GM23248 (cell line): ENCODE measurements around the gene ZBTB17. TPM values are rescaled to one million over a fixed set of nuclear protein-coding genes. Genes with fewer than 3 reads are reported as not detected.

Experiments
- DNase-seq: peaks from one replicate; pipeline ENCODE4 v3.0.0-alpha.2; 2015
- H2AFZ ChIP-seq: fragments of 200-600 bp; sonication (generic); 2 replicates; pipeline ENCODE4 v1.6.1; 2016; ENCODE audit warnings: antibody characterized with exemption
- H3F3A ChIP-seq: fragments of 200-600 bp; sonication (generic); 2 replicates; pipeline ENCODE4 v1.6.1; 2016; ENCODE audit warnings: mild to moderate bottlenecking, antibody characterized with exemption, mixed run types; ENCODE audit not compliant: insufficient read depth
- H3K27ac ChIP-seq: fragments of 200-600 bp; sonication (generic); 2 replicates; pipeline ENCODE4 v1.5.1; 2016; ENCODE audit warnings: mild to moderate bottlenecking
- H3K27me3 ChIP-seq: fragments of 200-600 bp; sonication (generic); replicated peaks from 2 replicates; pipeline ENCODE4 v1.6.1; 2016; ENCODE audit warnings: mild to moderate bottlenecking; ENCODE audit not compliant: insufficient read depth
- H3K36me3 ChIP-seq: fragments of 200-600 bp; sonication (generic); 2 replicates; pipeline ENCODE4 v1.6.1; 2016; ENCODE audit warnings: low read depth, mild to moderate bottlenecking
- H3K4me1 ChIP-seq: fragments of 200-600 bp; sonication (generic); 2 replicates; pipeline ENCODE4 v1.6.1; 2016; ENCODE audit warnings: mild to moderate bottlenecking; ENCODE audit not compliant: insufficient read depth
- H3K4me2 ChIP-seq: fragments of 200-600 bp; sonication (generic); one replicate; pipeline ENCODE4 v1.6.1; 2016; ENCODE audit warnings: mild to moderate bottlenecking; ENCODE audit not compliant: unreplicated experiment
- H3K4me3 ChIP-seq: fragments of 200-600 bp; sonication (generic); 2 replicates; pipeline ENCODE4 v1.5.1; 2016; ENCODE audit warnings: mild to moderate bottlenecking
- H3K79me2 ChIP-seq: fragments of 200-600 bp; sonication (generic); 2 replicates; pipeline ENCODE4 v1.6.1; 2016; ENCODE audit warnings: mild to moderate bottlenecking; ENCODE audit not compliant: insufficient read depth
- H3K9ac ChIP-seq: fragments of 200-600 bp; sonication (generic); 2 replicates; pipeline ENCODE4 v1.6.1; 2016; ENCODE audit warnings: mild to moderate bottlenecking
- H3K9me2 ChIP-seq: fragments of 200-600 bp; sonication (generic); 2 replicates; pipeline ENCODE4 v1.6.1; 2016; ENCODE audit warnings: mixed run types, mild to moderate bottlenecking, moderate library complexity; ENCODE audit not compliant: insufficient read depth
- H3K9me3 ChIP-seq: fragments of 200-600 bp; sonication (generic); one replicate; pipeline ENCODE4 v1.6.1; 2017; ENCODE audit warnings: low read depth
- H4K20me1 ChIP-seq: fragments of 200-600 bp; sonication (generic); 2 replicates; pipeline ENCODE4 v1.6.0; 2016; ENCODE audit not compliant: insufficient read depth
- EZH2 ChIP-seq: fragments of 200-600 bp; sonication (generic); IDR thresholded peaks from 2 replicates; pipeline ENCODE4 v1.6.1; 2018; ENCODE audit warnings: antibody characterized with exemption, mild to moderate bottlenecking; ENCODE audit not compliant: insufficient read depth, poor library complexity, severe bottlenecking
- EZH2phosphoT487 ChIP-seq: fragments of 200-600 bp; sonication (generic); IDR thresholded peaks from 2 replicates; pipeline ENCODE4 v1.6.1; 2018; ENCODE audit warnings: antibody characterized with exemption, moderate library complexity, mild to moderate bottlenecking, low read depth; ENCODE audit not compliant: insufficient read depth
- WGBS, 2 experiments: methylation state at CpG; one replicate each; pipeline ENCODE4 v1.1.6; 2015 to 2017; ENCODE audit warnings: low lambda C conversion rate in 2 of 2, low coverage in 1 of 2; ENCODE audit errors: missing lambda C conversion rate in 2 of 2; 5-methylcytosine and 5-hydroxymethylcytosine counted together
- in situ Hi-C: fragments of 300-500 bp; cut with MboI; formaldehyde crosslinking; loops from 2 replicates; pipeline ENCODE4 v1.15.0; 2020
- polyA plus RNA-seq: library from polyadenylated mRNA; unstranded; fragments of >200 nt; fragmentation: Nextera tagmentation; extraction: Ambion mirVana; gene quantifications from 2 replicates; pipeline ENCODE4 v1.2.1, GENCODE V29; 2016
- total RNA-seq: library from RNA; depleted of rRNA; stranded (reverse); fragments of >200 nt; shearing (Covaris generic); gene quantifications from 2 replicates; pipeline ENCODE4 v1.2.3, GENCODE V29; 2014

ZBTB17 gene
- total and polyA plus RNA-seq, 2 experiments from 2014 or later = 20.5 to 33.2 TPM

- peak; percentile 98 for DNase-seq
- TF ChIP-seq EZH2phosphoT487 = no peak
- no peak for TF ChIP-seq EZH2
- Histone ChIP-seq H3K4me1 (peaks cover 61% of the 10 kb centered on the region), H3K27me3 (no peaks in the 10 kb centered on the region), H2AFZ (no peak overlapping the region), H3K9me3 (no peaks in the 10 kb centered on the region), H3K9ac (peak overlapping the region; percentile 96), H4K20me1 (no peaks in the 10 kb centered on the region), H3K9me2 (no peaks in the 10 kb centered on the region), H3K4me3 (peak overlapping the region; percentile 64), H3K36me3 (peaks cover 2% of the 10 kb centered on the region; the same call in 1 of the 2 replicates), H3K4me2 (peak overlapping the region; percentile 86), H3K27ac (peak overlapping the region; percentile 100), H3F3A (peaks cover 44% of the 10 kb centered on the region), H3K79me2 (peaks cover 57% of the 10 kb centered on the region)
- in situ Hi-C loops = no loop called here
- 7 to 8% methylated on average over 15 of the region's 15 CpGs for WGBS, 2 experiments
Measured at GRCh38 chr1:15948595-15949452, 27.1 kb downstream of the ZBTB17 start.

DNA sequence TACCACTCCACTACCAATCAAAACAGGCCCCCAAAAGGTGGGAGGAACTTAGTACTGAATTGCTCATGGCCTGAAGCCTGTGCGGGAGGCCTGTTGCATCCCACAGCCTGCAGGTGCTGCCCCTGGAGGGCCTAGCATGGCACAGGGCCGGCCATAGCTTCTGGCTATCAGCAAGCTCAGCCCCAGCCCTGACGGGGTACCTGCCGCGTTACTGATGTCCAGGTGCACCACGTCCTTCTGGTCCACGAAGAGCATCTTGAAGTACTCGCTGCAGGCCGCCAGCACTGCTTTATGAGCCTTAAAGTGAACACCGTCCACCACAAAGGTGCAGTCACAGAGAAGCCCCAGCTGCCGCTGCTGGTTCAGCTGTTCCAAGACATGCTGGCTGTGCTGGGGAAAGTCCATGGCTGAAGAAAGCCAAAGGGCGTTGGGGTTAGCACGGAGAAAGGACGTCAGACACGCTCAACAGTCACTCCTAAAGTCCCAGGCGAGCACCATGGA is 27.8 kb downstream of the ZBTB17 start:
- in situ Hi-C loops = no loop called here
- Histone ChIP-seq H3K4me3 (no peak overlapping the region), H3K79me2 (peaks cover 53% of the 10 kb centered on the region), H3K9me2 (no peaks in the 10 kb centered on the region), H3K27me3 (no peaks in the 10 kb centered on the region), H3F3A (peaks cover 40% of the 10 kb centered on the region), H4K20me1 (no peaks in the 10 kb centered on the region), H3K9ac (peak overlapping the region; percentile 96), H3K9me3 (no peaks in the 10 kb centered on the region), H3K36me3 (peaks cover 4% of the 10 kb centered on the region; the same call in 1 of the 2 replicates), H3K4me1 (peaks cover 54% of the 10 kb centered on the region), H3K27ac (peak overlapping the region; percentile 100), H2AFZ (no peak overlapping the region), H3K4me2 (peak overlapping the region; percentile 66)
- no peak for TF ChIP-seq EZH2
- TF ChIP-seq EZH2phosphoT487 = no peak
- no peak for DNase-seq
- 75 to 81% methylated on average over 15 to 16 of the region's 16 CpGs for WGBS, 2 experiments

DNA sequence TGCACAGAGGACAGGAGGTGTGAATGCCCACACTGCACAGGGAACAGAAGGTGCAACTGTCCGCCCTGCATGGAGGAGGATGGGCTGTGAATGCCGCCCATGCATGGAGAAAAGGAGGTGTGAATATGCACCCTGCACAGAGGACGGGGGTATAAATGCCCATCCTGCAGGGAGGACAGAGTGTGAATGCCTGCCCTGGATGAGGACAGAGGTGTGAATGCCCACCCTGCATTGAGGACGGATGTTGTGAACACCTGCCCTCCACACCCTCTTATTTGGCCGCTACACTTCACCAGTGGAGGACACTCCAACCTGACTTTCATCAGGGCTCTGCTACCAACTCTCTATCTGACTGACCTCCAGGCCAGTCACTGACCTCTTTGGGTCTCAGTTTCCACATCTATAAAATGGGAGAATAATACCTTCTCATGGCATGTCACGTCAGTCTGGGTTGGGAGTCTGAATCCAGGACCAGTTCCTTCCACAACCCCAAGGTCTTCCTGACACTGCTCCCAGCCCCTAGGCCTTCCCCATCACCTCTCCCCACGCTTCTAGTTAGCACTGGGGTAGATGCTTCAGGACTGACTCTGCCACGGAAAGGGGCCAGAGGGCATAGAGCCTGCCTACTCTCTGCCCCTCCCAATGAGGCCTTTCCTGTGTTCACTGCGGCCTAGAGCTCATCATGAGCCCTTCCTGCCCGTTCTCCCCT is 28.4 kb downstream of the ZBTB17 start:
- Histone ChIP-seq H2AFZ (no peak overlapping the region), H3K27me3 (no peaks in the 10 kb centered on the region), H3K4me1 (peaks cover 48% of the 10 kb centered on the region), H3F3A (peaks cover 39% of the 10 kb centered on the region), H3K9me3 (no peaks in the 10 kb centered on the region), H3K4me2 (no peak overlapping the region), H3K79me2 (peaks cover 59% of the 10 kb centered on the region), H3K9ac (peak overlapping the region; percentile 96; the same call in 1 of the 2 replicates), H3K27ac (peak overlapping the region; percentile 100), H3K9me2 (no peaks in the 10 kb centered on the region), H4K20me1 (no peaks in the 10 kb centered on the region), H3K4me3 (no peak overlapping the region), H3K36me3 (peaks cover 8% of the 10 kb centered on the region; the same call in 1 of the 2 replicates)
- no peak for TF ChIP-seq EZH2
- in situ Hi-C loops = no loop called here
- DNase-seq = no peak
- 92 to 98% methylated on average over 10 of the region's 10 CpGs for WGBS, 2 experiments

DNA sequence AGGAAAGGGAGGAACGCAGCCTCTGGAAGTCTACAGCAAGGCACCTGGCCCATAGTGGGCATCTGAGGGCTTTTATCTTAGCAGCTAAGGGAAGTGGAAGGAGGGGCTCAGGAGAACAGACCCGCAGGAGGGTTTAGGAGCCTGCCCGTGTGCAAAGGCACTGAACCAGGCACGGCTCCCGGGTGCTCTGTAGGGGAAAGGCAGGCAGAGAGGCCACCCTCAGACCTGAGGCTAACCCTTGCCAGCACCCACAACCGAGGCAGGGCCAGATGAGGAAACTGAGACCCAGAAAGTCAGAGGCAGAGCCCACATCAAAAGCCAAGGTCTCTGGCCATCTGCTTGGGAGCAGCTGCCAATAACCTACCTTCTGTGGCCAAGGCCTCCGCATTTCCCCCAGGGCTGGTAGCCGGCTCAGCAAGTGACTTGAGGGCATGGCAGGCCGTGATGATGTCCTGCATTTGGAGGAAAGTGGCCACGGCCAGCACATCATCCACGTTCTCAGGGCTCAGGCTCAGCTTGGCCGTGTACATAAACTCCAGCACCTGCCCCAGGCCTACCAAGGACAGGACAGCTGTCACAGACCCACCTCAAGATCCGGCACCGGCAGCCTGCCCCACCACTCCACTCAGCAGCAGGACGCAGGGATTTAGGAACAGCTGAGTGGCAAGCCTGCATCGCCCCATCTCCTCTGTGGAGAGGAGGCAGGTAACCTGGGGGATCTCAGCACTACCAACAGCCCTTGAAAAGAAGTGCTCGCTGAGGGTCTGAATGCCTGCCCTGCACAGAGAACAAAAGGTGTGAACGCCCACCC is 29.1 kb downstream of the ZBTB17 start:
- TF ChIP-seq EZH2phosphoT487 (no peak), EZH2 (no peak)
- DNase-seq = no peak
- H3K4me2 ChIP-seq = no peak overlapping the region
- in situ Hi-C loops = no loop called here
- H3K4me3 ChIP-seq = no peak overlapping the region
- peaks cover 32% of the 10 kb centered on the region for H3F3A ChIP-seq
- H3K27ac ChIP-seq = no peak overlapping the region
- H3K4me1 ChIP-seq = peaks cover 40% of the 10 kb centered on the region
- H3K9me3 ChIP-seq = no peaks in the 10 kb centered on the region
- no peaks in the 10 kb centered on the region for H3K27me3 ChIP-seq
- H3K36me3 ChIP-seq = peaks cover 15% of the 10 kb centered on the region; the same call in 1 of the 2 replicates
- no peak overlapping the region for H2AFZ ChIP-seq
- H4K20me1 ChIP-seq = no peaks in the 10 kb centered on the region
- H3K79me2 ChIP-seq = peaks cover 59% of the 10 kb centered on the region
- H3K9me2 ChIP-seq = no peaks in the 10 kb centered on the region
- H3K9ac ChIP-seq = no peak overlapping the region
- 90 to 93% methylated on average over 18 of the region's 18 CpGs for whole genome bisulfite sequencing, 2 experiments
